DOHH2 (cell line): Measurements from ENCODE around the gene GCGR.

ENCODE experiments used
- H3F3A ChIP-seq: fragments of 200-600 bp; sonication (generic), shearing (Covaris generic); 2 replicates; pipeline ENCODE4 v1.6.0; 2016; ENCODE audit warnings: antibody characterized with exemption, mild to moderate bottlenecking; ENCODE audit not compliant: control insufficient read depth, insufficient read depth
- H3K27ac ChIP-seq: fragments of 200-600 bp; sonication (generic); 2 replicates; pipeline ENCODE4 v1.5.1; 2014; ENCODE audit warnings: low read depth, mild to moderate bottlenecking, low read length, moderate library complexity
- H3K27me3 ChIP-seq: fragments of 200-600 bp; sonication (generic); 2 replicates; pipeline ENCODE4 v1.6.1; 2014; ENCODE audit warnings: mild to moderate bottlenecking, low read length, mixed read lengths; ENCODE audit not compliant: control insufficient read depth
- H3K36me3 ChIP-seq: fragments of 200-600 bp; sonication (generic); 2 replicates; pipeline ENCODE4 v1.6.1; 2014; ENCODE audit warnings: mild to moderate bottlenecking, low read length, moderate library complexity, mixed read lengths; ENCODE audit not compliant: control insufficient read depth
- H3K4me1 ChIP-seq: fragments of 200-600 bp; sonication (generic); 2 replicates; pipeline ENCODE4 v1.6.1; 2014; ENCODE audit warnings: mild to moderate bottlenecking, low read length, mixed read lengths; ENCODE audit not compliant: control insufficient read depth
- H3K4me2 ChIP-seq: fragments of 200-600 bp; sonication (generic); 2 replicates; pipeline ENCODE4 v1.6.0; 2014; ENCODE audit warnings: mild to moderate bottlenecking, low read length, moderate library complexity
- H3K4me3 ChIP-seq: fragments of 200-600 bp; sonication (generic); 2 replicates; pipeline ENCODE4 v1.5.1; 2014; ENCODE audit warnings: mild to moderate bottlenecking, low read length, mixed read lengths
- H3K79me2 ChIP-seq: fragments of 200-600 bp; sonication (generic); 2 replicates; pipeline ENCODE4 v1.6.1; 2014; ENCODE audit warnings: mild to moderate bottlenecking, low read length, mixed read lengths; ENCODE audit not compliant: control insufficient read depth
- H3K9me2 ChIP-seq: fragments of 200-600 bp; sonication (generic); replicated peaks from 2 replicates; pipeline ENCODE4 v1.6.1; 2014; ENCODE audit warnings: mild to moderate bottlenecking, low read length, mixed read lengths; ENCODE audit not compliant: control insufficient read depth
- H3K9me3 ChIP-seq: fragments of 200-600 bp; sonication (generic); 2 replicates; pipeline ENCODE4 v1.6.1; 2014; ENCODE audit warnings: antibody characterized with exemption, low read length, mixed read lengths; ENCODE audit not compliant: control insufficient read depth, insufficient read depth
- H4K20me1 ChIP-seq: fragments of 200-600 bp; sonication (generic); 2 replicates; pipeline ENCODE4 v1.6.0; 2014; ENCODE audit warnings: low read depth, mild to moderate bottlenecking, antibody characterized with exemption, low read length, moderate library complexity; ENCODE audit not compliant: control insufficient read depth, insufficient read depth
- CTCF ChIP-seq: fragments of 200-600 bp; sonication (generic); IDR thresholded peaks from one replicate; pipeline ENCODE4 v1.5.1; 2014; ENCODE audit warnings: antibody characterized with exemption, mild to moderate bottlenecking, low read depth, low read length; ENCODE audit not compliant: poor library complexity, severe bottlenecking
- EZH2phosphoT487 ChIP-seq: fragments of 200-600 bp; sonication (generic); IDR thresholded peaks from 2 replicates; pipeline ENCODE4 v1.6.1; 2017; ENCODE audit warnings: borderline replicate concordance, mild to moderate bottlenecking, antibody characterized with exemption, low read length, moderate library complexity, mixed read lengths

The GCGR gene

DNA sequence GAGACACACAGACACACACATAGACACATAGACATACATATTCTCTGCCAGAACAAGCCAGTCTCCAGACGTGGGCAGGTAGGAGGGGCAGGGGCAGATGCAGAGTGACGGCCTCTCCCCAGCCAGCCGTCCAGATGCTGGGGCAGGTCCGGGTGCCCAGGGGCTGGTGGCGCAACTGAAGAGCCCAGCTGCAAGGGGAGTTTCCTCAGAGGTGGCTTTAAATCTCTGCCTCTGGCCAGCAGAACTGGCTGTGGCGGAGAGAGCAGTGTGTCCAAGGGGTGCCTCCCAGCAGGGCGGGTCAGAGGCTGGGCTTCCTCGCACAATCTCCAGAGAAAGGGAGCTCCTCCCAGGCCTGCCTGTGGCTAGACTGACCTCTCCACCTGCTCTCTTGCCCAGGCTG lies 9.4 kb upstream of the GCGR start:
- no peak overlapping the region for H3K4me3 ChIP-seq
- peaks cover 6% of the 10 kb centered on the region; the same call in 1 of the 2 replicates for H3K9me3 ChIP-seq
- H3K27ac ChIP-seq = no peak overlapping the region
- no peaks in the 10 kb centered on the region for H4K20me1 ChIP-seq
- H3K36me3 ChIP-seq = no peaks in the 10 kb centered on the region
- TF ChIP-seq EZH2phosphoT487 (no peak), CTCF (no peak)
- no peaks in the 10 kb centered on the region for H3K4me1 ChIP-seq
- H3K79me2 ChIP-seq = no peaks in the 10 kb centered on the region
- H3K27me3 ChIP-seq = no peaks in the 10 kb centered on the region
- no peak overlapping the region for H3K4me2 ChIP-seq
- no peaks in the 10 kb centered on the region for H3F3A ChIP-seq
- H3K9me2 ChIP-seq = no peaks in the 10 kb centered on the region

DNA sequence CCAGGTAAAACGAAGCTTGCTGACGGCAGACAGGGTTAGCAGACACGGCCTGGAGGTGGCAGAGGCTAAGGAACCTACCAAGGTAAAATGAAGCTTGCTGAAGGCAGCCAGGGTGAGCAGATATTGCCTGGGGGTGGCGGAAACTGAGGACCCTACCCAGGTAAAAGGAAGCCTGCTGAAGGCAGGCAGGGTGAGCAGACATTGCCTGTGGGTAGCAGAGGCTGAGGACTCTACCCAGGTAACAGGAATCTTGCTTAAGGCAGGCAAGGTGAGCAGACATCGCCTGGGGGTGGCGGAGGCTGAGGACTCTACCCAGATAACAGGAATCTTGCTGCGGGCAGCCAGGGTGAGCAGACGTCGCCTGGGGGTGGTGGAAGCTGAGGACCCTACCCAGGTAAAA lies 2.6 kb upstream of the GCGR start:
- Histone ChIP-seq H3F3A (no peaks in the 10 kb centered on the region), H3K27ac (no peak overlapping the region), H3K4me2 (no peak overlapping the region), H3K27me3 (0 out of 2 replicates have a peak, but pooled peaks cover 1% of the 10 kb centered on the region), H3K9me3 (no peaks in the 10 kb centered on the region), H4K20me1 (no peaks in the 10 kb centered on the region), H3K36me3 (no peaks in the 10 kb centered on the region), H3K79me2 (no peaks in the 10 kb centered on the region), H3K4me3 (no peak overlapping the region), H3K4me1 (no peaks in the 10 kb centered on the region), H3K9me2 (no peaks in the 10 kb centered on the region)
- TF ChIP-seq EZH2phosphoT487 (no peak), CTCF (no peak)

DNA sequence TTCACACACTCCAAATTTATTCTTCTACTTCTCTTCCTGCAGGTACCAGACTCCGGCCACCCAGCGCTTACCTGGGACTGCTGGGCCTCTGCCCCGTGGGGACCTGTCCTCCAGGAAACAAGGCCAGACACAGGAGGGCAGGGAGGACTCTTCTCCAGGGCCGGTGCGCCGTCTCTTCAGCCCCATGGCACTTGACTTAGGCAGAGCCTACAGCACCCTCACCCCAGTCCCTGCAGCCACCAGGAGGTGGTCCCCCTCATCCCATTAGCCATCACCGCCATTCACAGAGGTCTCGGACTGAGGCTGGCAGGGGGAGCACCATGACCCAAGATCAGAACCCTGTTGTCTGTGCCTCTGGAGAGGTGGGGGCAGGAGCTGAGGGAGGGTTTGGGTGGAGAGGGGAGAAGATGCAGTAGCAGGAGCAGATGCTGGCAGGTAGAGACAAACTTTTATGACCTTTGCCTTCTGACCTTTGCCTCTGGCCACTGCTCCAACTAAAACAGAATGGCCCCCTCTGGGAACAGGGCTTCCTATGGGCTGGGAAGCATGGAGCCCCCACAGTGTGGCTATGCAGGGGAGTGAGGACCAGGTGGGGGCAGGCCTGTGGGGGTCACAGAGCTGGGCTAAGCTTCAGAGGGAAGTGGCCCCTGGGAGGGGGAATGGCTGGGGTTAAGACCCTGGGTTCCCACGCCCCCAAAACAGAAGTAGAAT lies 1.7 kb upstream of the GCGR start:
- H3K79me2 ChIP-seq = no peaks in the 10 kb centered on the region
- no peak overlapping the region for H3K4me3 ChIP-seq
- no peaks in the 10 kb centered on the region for H3K4me1 ChIP-seq
- no peaks in the 10 kb centered on the region for H3K9me2 ChIP-seq
- H3K36me3 ChIP-seq = no peaks in the 10 kb centered on the region
- H3K4me2 ChIP-seq = no peak overlapping the region
- H3K27me3 ChIP-seq = 0 out of 2 replicates have a peak, but pooled peaks cover 4% of the 10 kb centered on the region
- H4K20me1 ChIP-seq = no peaks in the 10 kb centered on the region
- no peaks in the 10 kb centered on the region for H3F3A ChIP-seq
- TF ChIP-seq EZH2phosphoT487 = no peak
- TF ChIP-seq CTCF = no peak
- H3K27ac ChIP-seq = no peak overlapping the region
- no peaks in the 10 kb centered on the region for H3K9me3 ChIP-seq
